Measurements from ENCODE around the gene C6. TPM values are rescaled to one million over a fixed set of nuclear protein-coding genes. Genes with fewer than 3 reads are reported as not detected.

The C6 gene
- total RNA-seq, 1 experiment from 2014 or later = not detected

- Mint-ChIP-seq H3K4me3 (ENCODE audit: unreplicated experiment) (no peak overlapping the region), H3K9me3 (ENCODE audit: unreplicated experiment) (peaks cover 30% of the 10 kb centered on the region), H3K4me1 (ENCODE audit: low read depth, unreplicated experiment) (no peaks in the 10 kb centered on the region), H3K27me3 (ENCODE audit: insufficient read depth, unreplicated experiment) (no peaks in the 10 kb centered on the region), H3K36me3 (ENCODE audit: insufficient read depth, unreplicated experiment) (no peaks in the 10 kb centered on the region), H3K27ac (ENCODE audit: unreplicated experiment) (no peak overlapping the region)
- no TSS peak for BruUV-seq (replicated peaks)
- no peak for TF ChIP-seq CTCF (IDR thresholded peaks at IDR 0.05; ENCODE audit: insufficient read depth in 1 of 2, low read depth in 1 of 2, low read length in 1 of 2, severe bottlenecking in 1 of 2, unreplicated experiment in 1 of 2)
- no peaks in the 10 kb centered on the region for H3K27me3 ChIP-seq (replicated peaks; ENCODE audit: control insufficient read depth, insufficient read depth, low read length)
- intact Hi-C loops (cut with micrococcal nuclease; ENCODE audit: unreplicated experiment) = no loop called here
- peaks cover 3% of the 10 kb centered on the region; the same call in 1 of the 2 replicates for H3K9me3 ChIP-seq
- POLR2A ChIA-PET = no interaction called here
- H3K4me3 ChIP-seq (ENCODE audit: low read depth, low read length) = no peak overlapping the region
- H3K36me3 ChIP-seq (ENCODE audit: control insufficient read depth, insufficient read depth, low read length) = no peaks in the 10 kb centered on the region
- no peak for DNase-seq
- CTCF ChIA-PET = no interaction called here
- no peaks in the 10 kb centered on the region for H3K4me1 ChIP-seq
Measured at GRCh38 chr5:41223962-41224361, 10.6 kb upstream of the C6 start.

GRCh38 chr5:41219658-41220269 is 6.4 kb upstream of the C6 start:
- Histone ChIP-seq H3K27me3 (replicated peaks; ENCODE audit: control insufficient read depth, insufficient read depth, low read length) (no peaks in the 10 kb centered on the region), H3K9me3 (no peaks in the 10 kb centered on the region), H3K4me1 (no peaks in the 10 kb centered on the region), H3K4me3 (ENCODE audit: low read depth, low read length) (no peak overlapping the region), H3K36me3 (ENCODE audit: control insufficient read depth, insufficient read depth, low read length) (no peaks in the 10 kb centered on the region)
- intact Hi-C loops (cut with micrococcal nuclease; ENCODE audit: unreplicated experiment) = no loop called here
- Mint-ChIP-seq H3K4me3 (ENCODE audit: unreplicated experiment) (no peak overlapping the region), H3K27ac (ENCODE audit: unreplicated experiment) (no peak overlapping the region), H3K27me3 (ENCODE audit: insufficient read depth, unreplicated experiment) (no peaks in the 10 kb centered on the region), H3K36me3 (ENCODE audit: insufficient read depth, unreplicated experiment) (no peaks in the 10 kb centered on the region), H3K4me1 (ENCODE audit: low read depth, unreplicated experiment) (no peaks in the 10 kb centered on the region), H3K9me3 (ENCODE audit: unreplicated experiment) (no peaks in the 10 kb centered on the region)
- TF ChIP-seq CTCF (IDR thresholded peaks at IDR 0.05; ENCODE audit: insufficient read depth in 1 of 2, low read depth in 1 of 2, low read length in 1 of 2, severe bottlenecking in 1 of 2, unreplicated experiment in 1 of 2) = no peak
- BruUV-seq (replicated peaks) = no TSS peak
- ChIA-PET POLR2A (no interaction called here), CTCF (interaction anchor here (1.4 kb wide), 1 partner anchor 315 kb away, joined by 3 read pairs; no protein-coding TSS in a partner anchor)
- DNase-seq = no peak

GRCh38 chr5:41218929-41219657 is 5.8 kb upstream of the C6 start:
- no peak overlapping the region for H3K27ac Mint-ChIP-seq (ENCODE audit: unreplicated experiment)
- no peak for TF ChIP-seq CTCF (IDR thresholded peaks at IDR 0.05; ENCODE audit: insufficient read depth in 1 of 2, low read depth in 1 of 2, low read length in 1 of 2, severe bottlenecking in 1 of 2, unreplicated experiment in 1 of 2)
- Histone ChIP-seq H3K36me3 (ENCODE audit: control insufficient read depth, insufficient read depth, low read length) (no peaks in the 10 kb centered on the region), H3K9me3 (no peaks in the 10 kb centered on the region), H3K27me3 (replicated peaks; ENCODE audit: control insufficient read depth, insufficient read depth, low read length) (no peaks in the 10 kb centered on the region), H3K4me1 (no peaks in the 10 kb centered on the region), H3K4me3 (ENCODE audit: low read depth, low read length) (no peak overlapping the region)
- DNase-seq = no peak
- no peaks in the 10 kb centered on the region for H3K27me3 Mint-ChIP-seq (ENCODE audit: insufficient read depth, unreplicated experiment)
- POLR2A ChIA-PET = no interaction called here
- no peaks in the 10 kb centered on the region for H3K4me1 Mint-ChIP-seq (ENCODE audit: low read depth, unreplicated experiment)
- H3K36me3 Mint-ChIP-seq (ENCODE audit: insufficient read depth, unreplicated experiment) = no peaks in the 10 kb centered on the region
- no peak overlapping the region for H3K4me3 Mint-ChIP-seq (ENCODE audit: unreplicated experiment)
- intact Hi-C loops (cut with micrococcal nuclease; ENCODE audit: unreplicated experiment) = no loop called here
- CTCF ChIA-PET = interaction anchor here (1.4 kb wide), 1 partner anchor 315 kb away, joined by 3 read pairs; no protein-coding TSS in a partner anchor
- BruUV-seq (replicated peaks) = no TSS peak
- no peaks in the 10 kb centered on the region for H3K9me3 Mint-ChIP-seq (ENCODE audit: unreplicated experiment)

All from Caco-2 (cell line).